GM04503 (cell line): Measurements from ENCODE around the gene PPP3CA.

Experiments used
- DNase-seq: peaks from one replicate; pipeline ENCODE4 v3.0.0-alpha.2; 2012; ENCODE audit warnings: low read depth

Gene PPP3CA

DNA sequence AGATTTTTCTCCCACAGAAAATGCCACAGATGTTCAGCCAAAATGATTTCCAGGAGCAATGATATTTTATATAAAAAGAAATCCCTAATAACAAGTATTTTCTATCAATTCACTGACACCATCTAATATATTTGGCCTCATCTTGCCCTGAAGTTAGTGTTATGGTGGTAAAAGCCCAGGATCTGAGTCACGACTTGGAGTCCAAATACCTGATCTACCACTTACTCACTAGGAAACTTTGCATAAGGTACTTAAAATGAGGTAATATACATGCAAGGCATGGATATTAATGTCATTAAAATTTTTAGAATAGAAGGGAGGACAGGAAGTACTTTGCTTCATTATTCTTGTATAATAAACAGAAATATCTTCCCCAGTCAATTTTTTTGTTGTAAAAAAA, 16.3 kb downstream of the PPP3CA start:
- no peak for DNase-seq

DNA sequence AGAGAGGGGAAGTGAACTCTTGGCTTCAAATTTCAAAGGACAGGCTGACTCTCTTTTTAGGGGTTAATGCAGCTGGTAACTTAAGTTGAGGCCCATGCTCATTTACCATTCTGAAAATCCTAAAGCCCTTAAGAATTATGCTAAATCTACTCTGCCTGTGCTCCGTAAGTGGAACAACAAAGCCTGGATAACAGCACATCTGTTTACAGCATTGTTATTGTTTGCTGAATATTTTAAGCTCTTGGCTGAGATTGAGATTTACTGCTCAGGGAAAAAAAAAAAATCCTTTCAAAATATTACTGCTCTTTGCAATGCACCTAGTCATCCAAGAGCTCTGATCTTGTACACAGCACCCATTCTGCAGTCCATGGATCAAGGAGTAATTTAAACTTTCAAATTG, 17.7 kb downstream of the PPP3CA start:
- DNase-seq: no peak

DNA sequence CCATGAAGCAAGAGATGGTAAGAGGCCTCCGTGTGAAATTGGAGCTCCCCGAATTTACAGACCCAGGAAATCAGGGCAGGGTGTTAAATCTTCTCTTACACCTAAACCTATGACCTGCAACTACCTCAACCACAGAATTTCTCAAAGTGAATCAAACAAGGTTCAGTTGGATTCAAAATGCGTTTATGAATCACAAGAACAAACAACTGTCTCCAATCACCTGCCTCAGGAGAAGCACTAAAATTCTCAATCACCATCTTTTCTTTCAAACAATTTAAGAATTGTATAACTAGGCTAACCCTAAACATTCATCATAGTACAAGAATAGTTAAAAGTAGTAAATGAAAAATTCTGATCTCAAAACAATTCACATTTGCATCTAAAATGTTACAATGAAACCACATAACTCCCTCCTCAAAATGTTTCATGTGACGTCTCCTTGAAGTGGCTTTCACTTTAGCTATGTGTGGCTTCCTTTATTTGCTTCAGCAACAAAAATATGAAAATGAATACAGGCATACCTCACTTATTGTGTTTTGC, 19.2 kb downstream of the PPP3CA start:
- no peak for DNase-seq

DNA sequence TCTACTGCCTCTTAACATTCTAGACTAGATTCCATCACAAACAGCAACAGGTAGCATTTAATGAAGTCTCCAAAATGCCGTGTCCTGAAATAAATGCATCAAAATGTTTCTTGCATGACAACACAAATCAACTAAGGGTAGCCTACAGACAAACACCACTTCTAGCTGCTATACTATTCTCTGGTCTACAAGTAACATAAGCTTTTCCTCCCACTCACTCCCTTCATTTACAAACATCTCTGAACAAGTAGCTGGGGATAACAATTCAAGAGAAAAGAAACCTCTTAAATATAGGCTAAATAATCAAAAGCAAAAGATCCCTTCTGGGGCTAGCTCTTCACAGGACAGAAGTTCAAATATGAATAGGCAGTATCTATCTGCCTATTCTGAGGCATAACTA, 20.8 kb downstream of the PPP3CA start:
- DNase-seq: no peak

DNA sequence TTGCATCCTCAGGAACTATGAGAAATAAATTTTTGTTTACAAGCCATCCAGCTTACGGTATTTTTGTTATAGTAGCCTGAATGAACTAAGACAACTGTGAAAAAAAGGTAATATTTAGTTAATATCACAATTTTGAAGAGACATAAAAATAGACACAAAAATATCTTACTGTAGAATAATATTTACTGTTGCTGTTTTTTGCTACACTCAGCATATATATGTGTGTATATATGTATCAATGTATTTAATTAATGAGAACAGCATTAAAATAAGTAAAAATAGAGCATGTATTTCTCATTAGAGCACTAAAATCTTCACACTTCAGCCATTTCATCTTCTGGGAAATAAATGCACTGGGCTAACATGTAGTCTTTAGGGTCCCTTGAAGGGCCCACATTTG, 24.6 kb downstream of the PPP3CA start:
- DNase-seq: no peak

DNA sequence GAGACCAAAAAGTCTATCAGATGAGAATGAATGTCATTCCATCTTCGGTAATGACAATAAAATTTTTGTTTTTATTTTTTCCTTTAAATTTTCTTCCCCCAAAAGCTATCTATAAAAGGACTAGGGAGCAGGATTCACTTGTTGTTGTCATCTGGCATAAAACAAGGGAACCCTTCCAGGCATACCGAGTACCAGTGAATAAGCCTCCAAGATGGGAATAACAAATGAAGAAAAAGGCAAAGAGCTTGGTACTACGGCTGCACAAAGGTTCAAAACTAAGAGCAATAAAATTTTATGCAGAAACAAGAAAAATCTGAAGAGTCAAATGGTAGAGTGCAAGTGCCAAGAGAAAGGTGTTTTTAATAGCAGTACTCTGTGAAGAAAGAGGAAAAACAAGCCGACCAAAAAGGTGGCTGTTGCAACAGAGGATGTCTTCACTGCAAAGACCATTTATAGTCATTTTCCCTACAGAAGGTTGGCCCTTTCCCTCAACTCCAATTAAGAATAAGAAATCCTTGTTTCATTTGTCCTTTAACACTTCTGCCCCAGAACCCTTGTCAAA, 25.8 kb downstream of the PPP3CA start:
- no peak for DNase-seq

DNA sequence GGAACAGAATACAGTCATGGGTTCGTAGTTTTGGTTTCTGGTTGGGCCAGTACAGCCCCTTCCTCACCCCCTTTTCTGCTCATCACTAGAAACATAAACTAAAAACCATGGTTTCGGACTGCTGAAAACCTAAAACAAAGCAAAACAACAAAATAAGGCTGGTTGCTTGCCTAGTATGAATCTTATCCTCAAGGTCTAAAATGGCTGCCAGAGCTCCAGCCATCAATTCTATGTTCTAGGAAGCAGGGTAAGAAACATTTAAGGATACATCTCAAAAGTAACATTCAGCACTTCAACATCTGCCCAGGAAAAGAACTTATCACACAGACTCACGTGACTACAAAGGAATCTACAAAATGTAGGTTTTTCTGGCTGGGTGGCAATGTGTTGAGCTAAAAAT, 31.5 kb downstream of the PPP3CA start:
- DNase-seq: no peak

DNA sequence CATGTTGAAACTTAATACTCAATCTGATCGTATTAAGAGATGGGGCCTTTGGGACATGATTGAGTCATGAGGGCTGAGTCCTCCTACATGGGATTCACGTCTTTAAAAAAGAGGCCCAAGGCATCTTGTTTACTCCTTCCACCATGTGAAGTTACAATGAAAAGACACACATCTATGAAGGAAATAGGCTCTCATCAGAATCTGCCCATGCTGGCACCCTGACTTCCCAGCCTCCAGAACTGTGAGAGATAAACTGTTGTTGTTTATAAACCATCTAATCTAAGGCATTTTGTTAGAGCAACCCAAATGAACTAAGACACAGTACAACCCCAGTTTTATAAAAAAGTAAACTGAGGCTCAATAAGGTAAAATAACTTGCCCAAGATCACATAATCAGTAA, 32.3 kb downstream of the PPP3CA start:
- no peak for DNase-seq

DNA sequence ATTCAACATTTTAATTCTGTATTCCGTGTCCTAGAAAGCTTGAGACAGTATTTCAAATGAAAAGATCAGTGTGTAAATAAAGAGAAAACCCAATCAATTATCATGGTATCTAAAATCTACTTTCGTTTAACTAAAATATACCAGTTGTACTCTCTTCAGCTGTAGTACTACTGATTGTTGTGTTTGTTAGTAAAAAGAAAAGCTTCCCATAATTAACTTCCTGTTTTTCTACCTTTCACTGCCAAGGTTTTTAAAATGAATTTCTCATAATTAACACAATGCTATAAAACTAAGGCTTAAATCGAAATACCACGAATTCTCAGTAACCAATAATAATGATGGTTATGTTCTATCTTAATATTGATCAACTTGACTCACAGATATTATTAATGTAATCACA, 37.4 kb downstream of the PPP3CA start:
- no peak for DNase-seq

DNA sequence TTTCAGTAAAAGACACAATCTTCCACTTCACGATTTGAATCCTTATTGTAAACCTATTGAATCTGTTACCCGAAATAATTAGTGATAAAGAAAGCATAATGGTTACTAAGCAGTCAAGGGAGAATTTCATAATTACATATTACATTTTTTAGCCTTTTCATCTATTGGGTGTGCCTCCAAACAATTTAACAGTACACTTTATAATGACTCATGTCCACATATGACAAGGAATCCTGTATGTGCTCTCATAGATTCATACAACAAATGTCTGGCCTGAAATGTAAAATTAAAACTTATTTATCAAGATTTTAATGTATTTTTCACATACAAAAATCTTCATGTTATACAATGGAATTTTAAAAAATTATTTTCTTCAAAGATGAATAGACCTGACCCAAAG, 39.4 kb downstream of the PPP3CA start:
- no peak for DNase-seq

DNA sequence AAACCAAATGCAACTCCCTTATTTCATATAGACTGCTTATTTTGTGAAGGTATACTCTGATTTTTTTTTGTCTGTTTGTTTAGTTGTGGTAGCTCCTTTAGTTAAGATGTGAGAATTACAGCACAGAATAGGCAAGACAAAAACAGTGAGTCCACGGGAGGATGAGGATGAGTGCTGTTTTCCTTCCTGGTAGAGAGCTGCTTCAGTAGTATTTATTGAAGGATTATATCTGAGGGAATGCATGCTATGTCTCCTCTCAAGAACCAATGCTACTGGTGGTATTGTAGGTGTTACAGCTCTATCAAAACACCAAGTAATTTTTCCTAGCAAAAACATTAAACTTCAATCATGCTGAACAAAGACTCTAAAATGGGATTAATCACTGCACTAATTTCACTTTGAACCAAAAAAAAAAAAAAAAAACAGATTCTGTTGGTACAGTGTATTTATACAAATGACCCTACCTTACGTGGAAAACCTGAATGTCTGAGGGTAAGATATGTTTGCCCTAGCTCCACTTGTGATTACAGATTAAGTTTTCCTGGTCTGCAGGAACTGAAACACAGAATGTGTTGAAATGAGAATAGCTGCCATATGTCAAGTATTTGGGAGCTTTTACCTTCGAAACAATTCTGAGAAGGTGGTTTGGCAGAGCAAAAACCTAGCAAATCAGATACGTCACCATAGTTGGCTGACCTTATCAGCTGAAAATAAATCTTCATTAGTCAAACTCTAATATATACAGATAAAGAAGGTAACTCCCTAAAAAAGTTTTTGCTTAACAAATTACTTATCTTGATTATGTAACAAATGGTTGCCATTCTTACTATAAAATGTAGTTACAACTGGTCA, 40.3 kb downstream of the PPP3CA start:
- DNase-seq: no peak

DNA sequence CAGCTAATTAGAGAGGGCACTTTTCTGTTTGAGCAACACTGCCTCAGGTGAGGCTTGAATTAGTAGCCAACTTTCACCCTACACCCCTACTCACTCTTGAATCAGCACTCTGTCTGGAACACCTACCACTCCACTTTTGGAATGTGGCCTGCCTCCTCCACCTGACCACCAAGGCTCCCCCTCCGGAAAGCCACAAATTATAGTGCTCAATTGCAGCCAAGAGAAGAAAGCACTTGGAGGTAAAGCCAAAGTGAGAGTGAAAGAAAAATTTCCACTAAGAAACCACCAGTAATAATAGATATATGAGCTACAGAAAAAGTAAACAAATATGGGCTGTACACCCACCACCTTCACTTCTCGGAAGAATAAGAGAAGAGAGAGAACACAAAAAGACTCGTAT, 41.1 kb downstream of the PPP3CA start:
- DNase-seq: no peak

DNA sequence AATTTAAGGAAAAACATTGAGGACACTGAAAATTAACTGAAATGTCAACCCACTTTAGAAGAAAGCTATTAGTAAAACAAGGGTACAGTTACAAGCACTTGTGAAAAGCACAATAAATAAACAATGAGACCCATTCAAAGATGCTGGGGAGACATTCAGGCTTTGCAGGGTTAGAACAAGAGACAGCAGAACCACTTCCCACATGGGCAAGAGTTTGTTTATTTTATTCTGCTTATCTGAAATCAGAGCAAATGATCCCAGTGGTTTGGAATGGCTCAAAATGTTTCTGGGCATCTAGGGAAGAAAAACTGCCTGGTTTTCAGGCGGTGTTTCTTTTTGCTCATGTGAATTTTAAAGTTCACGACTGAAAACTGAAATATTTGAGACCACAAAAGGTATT, 42.4 kb downstream of the PPP3CA start:
- no peak for DNase-seq

DNA sequence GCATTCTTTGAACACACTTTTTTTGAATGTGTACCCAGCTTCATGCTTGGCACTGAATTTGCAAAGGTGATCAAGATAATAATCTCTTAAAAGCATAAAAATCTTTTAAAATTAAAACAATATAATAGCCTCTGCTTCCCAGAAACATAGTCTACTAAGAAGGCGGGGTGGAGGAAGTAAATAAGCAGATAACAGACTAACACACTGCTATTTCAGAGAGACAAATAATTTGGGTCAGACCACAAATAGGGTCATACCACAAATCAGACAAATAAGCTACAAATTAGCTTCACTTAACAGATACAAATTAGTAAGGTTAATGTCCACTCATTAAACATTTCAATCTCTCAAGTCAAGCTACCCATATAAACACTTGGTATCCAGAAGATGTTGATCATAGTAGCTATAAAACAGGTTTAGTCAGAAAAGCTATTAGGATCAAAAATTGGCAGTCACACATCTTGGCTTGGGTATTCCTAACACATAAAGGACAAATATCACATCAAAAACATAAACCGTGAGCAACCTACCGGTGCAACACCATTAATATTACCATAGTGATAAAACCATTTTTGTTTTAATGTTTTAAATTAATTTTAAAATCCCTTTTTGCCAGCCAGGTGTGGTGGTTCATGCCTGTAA, 47.3 kb downstream of the PPP3CA start:
- DNase-seq: no peak

DNA sequence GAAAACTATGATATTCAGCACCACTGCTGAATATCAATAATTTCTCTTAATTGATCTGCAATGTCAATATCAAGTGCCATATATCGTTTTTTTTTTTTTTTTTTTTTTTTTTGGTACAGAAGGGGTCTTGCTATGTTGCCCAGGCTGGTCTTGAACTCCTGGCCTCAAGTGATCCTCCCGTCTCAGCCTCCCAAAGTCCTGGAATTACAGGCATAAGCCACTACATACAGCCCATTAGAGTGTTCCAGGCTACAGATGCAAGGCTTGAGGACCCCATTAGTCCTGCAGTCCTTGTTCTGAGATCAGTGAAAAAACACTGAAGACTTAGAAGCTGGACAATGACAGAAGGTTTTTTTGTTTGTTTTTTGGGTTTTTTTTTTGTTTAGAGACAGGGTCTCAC, 48.3 kb downstream of the PPP3CA start:
- no peak for DNase-seq

DNA sequence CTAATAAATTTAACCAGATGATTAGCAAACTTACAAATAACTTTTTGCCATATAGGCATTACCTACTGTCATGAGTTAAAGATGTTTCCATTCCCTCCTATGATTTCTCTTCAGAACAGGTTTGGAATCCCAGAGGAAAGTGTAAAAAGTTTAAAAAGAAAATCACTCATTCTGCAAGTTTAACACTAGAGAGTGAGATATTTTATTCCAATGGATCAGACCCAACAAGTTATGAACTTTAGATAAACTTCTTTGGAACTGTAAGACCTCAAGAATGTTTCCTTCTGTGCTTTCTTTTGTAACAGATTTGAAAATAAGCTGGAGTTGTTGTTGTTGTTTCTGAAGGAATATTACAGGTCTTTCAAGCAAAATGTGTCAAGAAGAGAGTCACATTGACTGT, 51.6 kb downstream of the PPP3CA start:
- no peak for DNase-seq

DNA sequence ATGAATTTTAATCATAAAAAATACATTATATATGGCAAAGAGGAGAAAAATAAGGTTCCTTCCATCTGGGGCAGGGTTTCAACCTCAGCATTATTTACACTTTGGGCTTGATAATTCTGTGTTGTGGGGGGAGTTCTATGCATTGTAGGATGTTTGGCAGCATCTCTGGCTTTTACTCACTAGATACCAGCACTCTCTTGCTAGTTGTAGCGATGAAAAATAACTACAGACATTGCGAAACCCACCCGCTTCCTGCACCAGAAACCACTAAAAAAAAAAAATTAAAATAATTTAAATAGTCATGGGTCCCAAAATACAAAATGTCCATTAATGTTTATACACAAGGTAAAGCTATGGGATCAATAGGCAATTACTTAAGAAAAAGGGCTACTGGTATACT, 52.7 kb downstream of the PPP3CA start:
- no peak for DNase-seq

DNA sequence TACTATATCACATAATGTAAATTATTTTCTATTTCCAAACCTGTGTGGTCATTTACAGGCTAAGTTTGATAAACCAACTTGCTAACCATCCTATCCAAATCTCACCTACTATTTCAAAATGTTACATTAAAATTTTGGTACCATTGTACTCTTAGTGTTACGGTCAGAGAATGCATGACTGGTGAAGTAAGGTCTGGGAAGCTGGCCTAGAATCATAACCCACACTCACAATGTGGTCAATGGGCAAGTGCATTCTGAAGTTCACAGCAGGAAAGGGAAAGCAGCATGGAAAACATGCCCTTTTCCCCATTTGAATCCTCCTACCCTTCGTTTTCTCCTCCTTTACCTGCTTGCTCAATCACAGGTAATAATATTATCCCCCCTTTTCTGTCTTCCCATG, 54.4 kb downstream of the PPP3CA start:
- peak; percentile 50 for DNase-seq

DNA sequence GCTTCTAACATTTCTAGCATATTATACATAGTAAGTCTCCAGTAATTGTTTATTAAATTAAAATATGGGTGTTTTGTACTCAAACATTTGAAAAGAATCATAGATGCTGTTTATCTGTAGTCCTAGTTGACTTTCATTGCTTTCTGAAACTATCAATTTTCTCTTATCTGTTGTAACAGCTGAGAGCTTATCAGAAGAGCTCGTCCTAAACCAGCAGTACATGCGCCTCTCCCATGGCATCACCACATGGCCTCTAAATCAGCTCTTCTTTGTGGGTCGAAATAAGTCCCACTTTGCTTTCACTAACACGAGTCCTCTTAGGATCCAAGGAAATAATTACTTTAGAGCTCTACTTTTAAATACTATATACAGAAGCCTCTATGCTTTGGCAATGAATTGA, 55.1 kb downstream of the PPP3CA start:
- no peak for DNase-seq

DNA sequence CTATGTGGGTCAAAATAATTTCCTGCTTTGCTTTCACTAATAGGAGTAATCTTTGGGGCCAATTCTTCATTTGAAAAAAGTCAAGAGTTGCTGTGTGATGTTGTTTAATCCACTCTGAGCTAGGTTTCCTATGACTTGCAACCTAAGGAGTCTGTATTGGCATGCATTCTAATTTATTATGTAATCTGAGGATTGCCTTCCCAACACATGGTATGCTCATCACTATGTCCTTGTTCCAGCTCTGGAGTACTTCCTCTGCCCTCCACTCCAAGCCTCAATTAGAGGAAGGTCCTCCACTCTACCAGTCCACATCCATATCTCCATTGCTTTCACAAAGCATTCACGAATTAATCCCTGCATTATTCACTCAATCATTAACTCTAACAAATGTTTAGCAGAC, 56.1 kb downstream of the PPP3CA start:
- no peak for DNase-seq

DNA sequence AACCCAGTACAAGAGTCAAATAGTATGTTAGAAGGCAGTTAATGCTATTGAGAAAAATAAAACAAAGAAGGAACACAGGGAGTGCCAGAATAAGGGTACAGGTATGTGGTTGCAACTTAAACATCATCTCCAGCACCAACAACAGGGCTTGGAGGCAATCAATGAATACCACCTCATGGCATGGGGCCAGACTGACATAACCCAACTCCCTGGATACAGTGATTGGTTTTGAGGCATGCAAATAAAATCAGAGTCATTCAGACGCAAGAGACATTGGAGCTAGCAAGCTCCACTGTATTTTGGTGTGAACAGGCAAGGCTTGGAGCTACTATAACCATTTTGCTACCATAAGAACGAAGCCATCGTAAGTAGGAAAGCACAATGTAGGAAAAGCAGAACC, 56.7 kb downstream of the PPP3CA start:
- no peak for DNase-seq

DNA sequence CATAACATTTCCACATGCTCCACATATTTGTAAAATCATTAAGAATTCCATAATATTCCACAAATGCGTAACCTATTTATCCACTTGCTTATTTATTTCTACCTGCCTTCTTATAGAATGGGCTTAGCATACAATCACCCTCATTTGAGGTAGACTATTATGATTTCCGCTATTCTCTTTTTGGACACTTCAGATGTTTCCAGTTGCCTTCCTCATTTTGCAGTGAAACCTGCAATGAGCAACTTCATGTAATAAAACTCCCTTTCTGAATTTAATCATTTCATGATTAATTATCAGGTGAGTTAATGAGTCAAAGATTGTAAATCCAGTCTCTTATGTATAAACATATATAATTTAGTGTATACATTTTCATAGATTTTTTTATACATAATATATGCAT, 58.0 kb downstream of the PPP3CA start:
- no peak for DNase-seq
